AG09309 (cell line): Measurements from ENCODE around the gene KCNIP3.
A peak's percentile ranks its signal among the peaks of the same experiment; 100 is the strongest.

Experiments used
- DNase-seq: peaks from one replicate; pipeline ENCODE4 v3.0.0-alpha.2; 2010; ENCODE audit warnings: low read depth
- H3K4me3 ChIP-seq: 2 replicates; pipeline ENCODE4 v1.5.1; 2011; ENCODE audit warnings: mild to moderate bottlenecking, low read depth, low read length, moderate library complexity; ENCODE audit not compliant: control insufficient read depth
- CTCF ChIP-seq: IDR thresholded peaks from 2 replicates; pipeline ENCODE4 v1.5.1; 2011; ENCODE audit warnings: mild to moderate bottlenecking, low read depth, low read length, inconsistent platforms; ENCODE audit not compliant: insufficient read depth, control insufficient read depth; ENCODE audit errors: missing control alignments

The KCNIP3 gene

DNA sequence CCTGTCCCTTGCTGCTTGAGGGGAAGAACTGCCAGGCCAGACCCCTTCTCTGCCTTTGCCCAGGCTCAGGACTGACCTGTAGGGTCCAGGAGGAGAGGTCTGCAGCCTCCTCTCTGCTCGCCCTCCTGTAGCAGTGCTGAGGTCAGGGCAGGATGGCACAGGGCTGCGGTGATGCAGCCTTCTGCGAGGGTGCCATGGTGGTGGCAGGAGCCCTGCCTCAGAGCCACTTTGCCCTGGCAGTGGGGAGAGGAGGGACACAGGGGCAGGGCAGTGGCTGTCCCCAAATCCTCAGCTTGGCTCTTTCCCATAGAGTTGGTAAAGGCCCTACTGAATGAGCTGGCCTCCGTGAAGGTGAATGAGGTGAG, 22.0 kb upstream of the KCNIP3 start:
- TF ChIP-seq CTCF, result no peak
- no peak overlapping the region for H3K4me3 ChIP-seq
- no peak for DNase-seq

- no peak for DNase-seq
- TF ChIP-seq CTCF, result no peak
- H3K4me3 ChIP-seq, result no peak overlapping the region
Measured at GRCh38 chr2:95275601-95276243, 21.4 kb upstream of the KCNIP3 start.

- no peak for TF ChIP-seq CTCF
- DNase-seq, result no peak
- H3K4me3 ChIP-seq, result no peak overlapping the region
Measured at GRCh38 chr2:95276244-95276887, 20.8 kb upstream of the KCNIP3 start.

GRCh38 chr2:95276888-95277245, 20.3 kb upstream of the KCNIP3 start:
- H3K4me3 ChIP-seq, result no peak overlapping the region
- TF ChIP-seq CTCF, result no peak
- no peak for DNase-seq

DNA sequence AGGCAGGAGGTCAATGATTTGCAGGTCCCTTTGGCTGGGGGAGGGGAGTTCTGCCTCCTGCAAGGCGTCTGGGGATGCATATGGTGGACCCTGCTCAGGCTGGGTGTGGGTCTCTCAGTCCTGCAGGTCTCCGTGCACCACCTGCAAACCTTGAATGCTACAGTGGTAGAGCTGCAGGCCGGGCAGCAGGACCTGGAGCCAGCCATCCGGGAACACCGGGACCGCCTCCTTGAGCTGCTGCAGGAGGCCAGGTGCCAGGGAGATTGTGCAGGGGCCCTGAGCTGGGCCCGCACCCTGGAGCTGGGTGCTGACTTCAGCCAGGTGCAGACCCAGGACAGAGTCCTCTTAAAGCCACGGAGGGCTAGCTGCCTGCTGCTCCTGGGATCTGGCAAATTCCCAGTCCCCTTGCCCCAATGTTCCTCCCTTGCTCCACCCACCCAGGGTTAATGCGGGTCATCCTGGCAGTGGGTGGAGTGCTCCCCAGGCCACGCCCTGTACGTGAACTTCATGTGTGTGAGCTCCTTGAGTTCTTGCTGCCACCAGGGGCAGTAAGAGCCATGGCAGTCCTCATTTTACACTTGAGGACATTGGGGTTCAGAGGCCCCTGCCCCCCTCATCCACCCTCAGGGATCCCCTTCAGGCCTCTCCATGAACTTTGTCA, 19.8 kb upstream of the KCNIP3 start:
- no peak for TF ChIP-seq CTCF
- no peak overlapping the region for H3K4me3 ChIP-seq

GRCh38 chr2:95278051-95278471, 19.1 kb upstream of the KCNIP3 start:
- TF ChIP-seq CTCF, result no peak
- peak; percentile 18 for DNase-seq
- H3K4me3 ChIP-seq, result no peak overlapping the region

More for the DNA sequence above, 19.8 kb upstream of the KCNIP3 start:
- no peak for DNase-seq
